ENCODE data around the gene FRMD4A. TPM values are rescaled to one million over a fixed set of nuclear protein-coding genes. Genes with fewer than 3 reads are reported as not detected.

Gene FRMD4A
- total and polyA plus RNA-seq, 7 donors: 2.9 to 9.1 (median 6.2) TPM

DNA sequence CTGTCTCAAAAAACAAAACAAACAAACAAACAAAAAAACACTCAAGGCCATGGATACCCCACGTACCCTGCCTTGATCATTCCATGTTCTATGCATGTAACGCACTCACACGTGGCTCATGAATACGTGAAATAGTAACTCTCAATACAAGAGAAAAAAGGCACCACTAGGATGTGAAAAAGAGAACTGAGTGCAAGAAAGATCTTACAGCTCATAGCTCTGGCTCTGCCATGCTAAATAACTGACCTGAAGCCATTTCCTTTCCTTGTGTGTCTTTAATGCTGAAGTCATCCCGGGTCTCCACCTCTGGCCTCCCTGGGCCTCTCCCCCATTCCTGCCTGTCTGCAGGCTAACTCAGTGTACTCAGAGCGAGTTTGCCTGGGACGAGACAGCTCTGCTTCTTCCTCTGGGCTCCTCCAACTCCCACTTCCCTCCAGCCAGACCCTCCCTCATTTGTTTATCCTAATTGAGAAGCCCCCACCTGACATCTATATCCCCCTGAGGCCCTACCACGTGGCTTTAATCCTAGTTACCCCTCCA, 626.7 kb downstream of the FRMD4A start:
- intact Hi-C loops (cut with DNase I): no loop called here
- TF ChIP-seq, protein P1, sequence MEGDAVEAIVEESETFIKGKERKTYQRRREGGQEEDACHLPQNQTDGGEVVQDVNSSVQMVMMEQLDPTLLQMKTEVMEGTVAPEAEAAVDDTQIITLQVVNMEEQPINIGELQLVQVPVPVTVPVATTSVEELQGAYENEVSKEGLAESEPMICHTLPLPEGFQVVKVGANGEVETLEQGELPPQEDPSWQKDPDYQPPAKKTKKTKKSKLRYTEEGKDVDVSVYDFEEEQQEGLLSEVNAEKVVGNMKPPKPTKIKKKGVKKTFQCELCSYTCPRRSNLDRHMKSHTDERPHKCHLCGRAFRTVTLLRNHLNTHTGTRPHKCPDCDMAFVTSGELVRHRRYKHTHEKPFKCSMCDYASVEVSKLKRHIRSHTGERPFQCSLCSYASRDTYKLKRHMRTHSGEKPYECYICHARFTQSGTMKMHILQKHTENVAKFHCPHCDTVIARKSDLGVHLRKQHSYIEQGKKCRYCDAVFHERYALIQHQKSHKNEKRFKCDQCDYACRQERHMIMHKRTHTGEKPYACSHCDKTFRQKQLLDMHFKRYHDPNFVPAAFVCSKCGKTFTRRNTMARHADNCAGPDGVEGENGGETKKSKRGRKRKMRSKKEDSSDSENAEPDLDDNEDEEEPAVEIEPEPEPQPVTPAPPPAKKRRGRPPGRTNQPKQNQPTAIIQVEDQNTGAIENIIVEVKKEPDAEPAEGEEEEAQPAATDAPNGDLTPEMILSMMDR (IDR thresholded peaks at IDR 0.05): no peak
- 81 to 85% (median 82%) methylated on average over 8 of the region's 8 CpGs for WGBS, 3 donors

DNA sequence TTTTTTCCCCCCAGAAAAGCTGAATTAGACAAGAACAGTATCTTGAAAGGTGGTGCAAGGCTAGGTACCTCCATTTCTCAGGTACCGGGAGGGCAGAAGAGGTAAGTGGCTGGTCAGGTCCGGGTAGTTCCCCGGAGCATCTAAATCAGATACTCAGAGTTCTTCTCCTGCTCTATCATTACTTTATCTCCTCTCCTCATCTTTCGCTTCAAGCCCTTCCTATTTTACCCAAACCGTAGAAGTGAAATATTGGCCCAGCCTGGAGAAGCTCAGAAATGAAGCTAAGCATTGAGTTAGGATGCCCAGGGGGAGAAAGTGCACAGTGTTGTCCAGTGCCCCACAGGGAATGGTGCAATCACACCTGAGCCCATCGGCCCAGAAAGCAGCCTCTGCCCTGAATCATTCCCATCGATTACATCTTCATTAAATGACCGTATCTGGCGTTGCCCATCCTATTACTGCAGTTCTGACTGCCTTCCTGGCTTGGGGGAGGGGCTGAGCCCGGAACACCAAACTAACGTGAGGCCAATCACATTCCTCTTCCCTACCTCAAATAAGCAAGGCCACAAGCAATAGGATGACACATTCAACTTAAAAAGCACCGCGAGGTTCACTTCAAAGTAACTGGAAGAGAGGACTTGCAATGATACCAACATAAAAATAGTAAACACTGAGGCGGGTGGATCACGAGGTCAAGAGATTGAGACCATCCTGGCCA, 627.5 kb downstream of the FRMD4A start:
- no peak overlapping the region for H3K4me3 ChIP-seq
- peaks cover 0 to 6% of the 10 kb centered on the region in 2 donors for H3K36me3 ChIP-seq (ENCODE audit: insufficient read depth in 1 of 2, low read depth in 1 of 2)
- 83 to 89% (median 83%) methylated on average over 15 of the region's 15 CpGs for WGBS, 3 donors
- H3K27me3 ChIP-seq (ENCODE audit: insufficient read depth in 3 of 3, low read length in 2 of 3): peaks cover 0 to 2% (median 0%) of the 10 kb centered on the region in 3 donors
- H3K27ac ChIP-seq: no peak overlapping the region
- ATAC-seq (no peak), DNase-seq (no peak)
- peaks cover 20% of the 10 kb centered on the region for H3K4me1 ChIP-seq
- intact Hi-C loops (cut with DNase I): no loop called here
- TF ChIP-seq, protein P1 (IDR thresholded peaks at IDR 0.05): no peak
- H3K9me3 ChIP-seq: no peaks in the 10 kb centered on the region

More for the DNA sequence above, 626.7 kb downstream of the FRMD4A start:
- Histone ChIP-seq H3K9me3 (no peaks in the 10 kb centered on the region), H3K4me1 (peaks cover 26% of the 10 kb centered on the region), H3K36me3 (ENCODE audit: insufficient read depth in 1 of 2, low read depth in 1 of 2) (peaks cover 0 to 6% of the 10 kb centered on the region in 2 donors), H3K4me3 (no peak overlapping the region), H3K27ac (no peak overlapping the region), H3K27me3 (ENCODE audit: insufficient read depth in 3 of 3, low read length in 2 of 3) (peaks cover 0 to 2% (median 0%) of the 10 kb centered on the region in 3 donors)
- DNase-seq (no peak), ATAC-seq (no peak)

DNA sequence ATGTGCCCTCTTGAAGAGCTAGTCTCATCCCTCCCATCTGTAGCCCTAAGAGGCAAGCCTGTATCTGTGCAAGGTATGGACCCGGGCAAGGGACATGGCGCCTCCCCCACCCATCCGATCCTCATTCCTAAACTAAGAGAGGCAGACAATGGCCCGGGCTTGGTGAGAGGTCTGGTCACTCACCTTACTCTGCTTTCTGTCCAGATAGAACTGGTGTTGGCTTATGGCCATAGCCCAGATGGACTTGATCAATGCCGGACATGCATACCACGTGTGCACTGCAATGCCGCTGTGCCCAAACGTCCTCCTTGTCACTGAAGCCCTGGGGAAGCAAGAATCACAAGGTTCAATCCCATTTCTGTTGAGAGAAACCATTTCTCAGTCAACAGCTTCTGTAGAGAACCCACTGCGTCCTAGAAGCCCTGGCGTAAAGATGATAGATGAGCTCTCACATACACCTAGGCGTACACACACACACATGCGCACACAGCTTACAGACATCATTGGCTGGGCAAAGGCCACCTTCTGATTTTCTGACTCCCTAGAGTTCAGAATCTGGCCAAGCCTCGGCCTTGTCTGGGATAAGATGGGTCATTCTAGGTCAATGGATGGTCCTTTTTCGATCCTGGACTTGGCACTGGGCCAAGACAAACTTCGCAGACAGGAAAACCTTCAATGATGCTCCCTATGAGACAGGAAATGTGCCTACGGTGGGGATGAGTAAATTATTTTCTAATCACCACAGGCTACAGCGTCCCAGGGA, 629.4 kb downstream of the FRMD4A start:
- no peak for DNase-seq
- Histone ChIP-seq H3K9me3 (no peaks in the 10 kb centered on the region), H3K4me3 (no peak overlapping the region), H3K27ac (no peak overlapping the region), H3K36me3 (ENCODE audit: insufficient read depth in 1 of 2, low read depth in 1 of 2) (peaks cover 0 to 10% of the 10 kb centered on the region in 2 donors), H3K4me1 (peaks cover 4% of the 10 kb centered on the region), H3K27me3 (ENCODE audit: insufficient read depth in 3 of 3, low read length in 2 of 3) (peaks cover 0 to 2% (median 0%) of the 10 kb centered on the region in 3 donors)
- TF ChIP-seq, protein P1 (IDR thresholded peaks at IDR 0.05): no peak
- ATAC-seq: no peak
- intact Hi-C loops (cut with DNase I): no loop called here
- 81 to 82% (median 81%) methylated on average over 17 of the region's 17 CpGs for WGBS, 3 donors

DNA sequence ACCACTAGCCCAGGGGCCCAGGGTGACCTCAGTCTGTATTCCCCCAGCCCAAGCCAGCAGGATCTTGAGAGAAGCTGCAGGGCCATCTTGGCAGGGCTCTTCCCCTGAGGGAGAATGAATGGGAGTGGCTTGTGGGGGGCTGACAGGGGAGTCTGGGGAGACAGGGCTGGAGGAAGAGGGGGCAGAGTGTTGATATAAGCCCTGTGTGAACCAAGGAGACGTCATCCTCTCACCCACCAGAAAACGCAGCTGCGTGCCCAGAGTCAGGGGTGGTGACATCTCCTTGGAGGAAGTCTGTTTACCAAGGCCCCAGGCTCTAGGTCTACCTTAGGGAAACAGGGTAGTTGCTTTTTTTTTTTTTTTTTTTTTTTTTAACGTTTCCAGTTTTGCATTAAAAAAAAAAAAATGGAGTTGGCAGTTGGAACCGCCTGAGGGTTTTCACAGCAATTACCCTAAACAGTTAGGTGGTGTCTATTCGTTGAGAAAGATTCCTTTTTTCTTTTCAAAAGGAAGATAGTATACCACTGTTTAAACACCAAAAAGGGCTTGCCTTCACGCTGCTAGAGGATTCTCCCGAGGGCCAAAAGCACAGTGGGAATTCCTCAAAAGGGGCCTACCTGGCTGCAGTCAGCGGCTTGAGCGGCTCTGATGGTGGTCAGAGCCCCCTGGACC, 630.1 kb downstream of the FRMD4A start:
- ATAC-seq (no peak), DNase-seq (no peak)
- 80 to 85% (median 84%) methylated on average over 10 of the region's 10 CpGs for WGBS, 3 donors
- intact Hi-C loops (cut with DNase I): no loop called here
- Histone ChIP-seq H3K27me3 (ENCODE audit: insufficient read depth in 3 of 3, low read length in 2 of 3) (no peaks in the 10 kb centered on the region), H3K9me3 (no peaks in the 10 kb centered on the region), H3K36me3 (ENCODE audit: insufficient read depth in 1 of 2, low read depth in 1 of 2) (peaks cover 0 to 10% of the 10 kb centered on the region in 2 donors), H3K27ac (no peak overlapping the region), H3K4me1 (peaks cover 4% of the 10 kb centered on the region), H3K4me3 (no peak overlapping the region)
- TF ChIP-seq, protein P1 (IDR thresholded peaks at IDR 0.05): no peak

All from psoas muscle (tissue), 8 donors.